ENCODE data around the gene SPPL2B.
"Not testable (repeated sequence)": the region's sequence is repeated elsewhere in the genome, so short reads cannot be mapped to it uniquely, and the experiment has no call there.

DNA sequence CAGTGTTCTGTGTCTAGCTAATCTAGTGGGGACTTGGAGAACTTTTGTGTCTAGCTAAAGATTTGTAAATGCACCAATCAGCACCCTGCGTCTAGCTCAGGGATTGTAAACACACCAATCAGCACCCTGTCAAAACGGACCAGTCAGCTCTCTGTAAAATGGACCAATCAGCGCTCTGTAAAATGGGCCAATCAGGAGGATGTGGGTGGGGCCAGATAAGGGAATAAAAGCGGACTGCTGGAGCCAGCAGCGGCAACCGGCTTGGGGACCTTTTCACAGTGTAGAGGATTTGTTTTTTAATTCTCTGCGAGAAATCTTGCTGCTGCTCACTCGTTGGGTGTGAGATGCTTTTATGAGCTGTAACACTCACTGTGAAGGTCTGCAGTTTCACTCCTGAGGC is 64.4 kb downstream of the SPPL2B start:
- TF ChIP-seq CTCF, POLR2A (IDR thresholded peaks at IDR 0.05): not testable (repeated sequence)
